ENCODE results near the gene NDUFC1.

DNA sequence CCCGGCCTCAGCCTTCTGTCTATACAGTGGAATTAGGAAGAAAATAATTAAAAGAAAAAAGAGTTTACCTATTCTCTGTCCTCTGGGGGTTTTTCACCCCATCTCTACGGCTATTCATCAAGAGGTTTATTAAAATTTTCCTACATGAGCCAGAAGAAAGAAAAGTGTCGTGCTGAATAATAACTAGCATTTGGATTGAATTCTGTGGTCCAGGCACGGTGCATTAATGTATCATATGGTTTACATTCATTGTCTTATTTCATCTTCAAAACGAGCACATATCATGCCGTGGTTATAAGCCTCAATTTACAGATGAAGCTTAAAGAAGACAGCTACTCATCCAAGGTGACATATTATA, 6.4 kb downstream of the NDUFC1 start:
- TF ChIP-seq, protein P1, sequence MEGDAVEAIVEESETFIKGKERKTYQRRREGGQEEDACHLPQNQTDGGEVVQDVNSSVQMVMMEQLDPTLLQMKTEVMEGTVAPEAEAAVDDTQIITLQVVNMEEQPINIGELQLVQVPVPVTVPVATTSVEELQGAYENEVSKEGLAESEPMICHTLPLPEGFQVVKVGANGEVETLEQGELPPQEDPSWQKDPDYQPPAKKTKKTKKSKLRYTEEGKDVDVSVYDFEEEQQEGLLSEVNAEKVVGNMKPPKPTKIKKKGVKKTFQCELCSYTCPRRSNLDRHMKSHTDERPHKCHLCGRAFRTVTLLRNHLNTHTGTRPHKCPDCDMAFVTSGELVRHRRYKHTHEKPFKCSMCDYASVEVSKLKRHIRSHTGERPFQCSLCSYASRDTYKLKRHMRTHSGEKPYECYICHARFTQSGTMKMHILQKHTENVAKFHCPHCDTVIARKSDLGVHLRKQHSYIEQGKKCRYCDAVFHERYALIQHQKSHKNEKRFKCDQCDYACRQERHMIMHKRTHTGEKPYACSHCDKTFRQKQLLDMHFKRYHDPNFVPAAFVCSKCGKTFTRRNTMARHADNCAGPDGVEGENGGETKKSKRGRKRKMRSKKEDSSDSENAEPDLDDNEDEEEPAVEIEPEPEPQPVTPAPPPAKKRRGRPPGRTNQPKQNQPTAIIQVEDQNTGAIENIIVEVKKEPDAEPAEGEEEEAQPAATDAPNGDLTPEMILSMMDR (IDR thresholded peaks at IDR 0.05; ENCODE audit: control extremely low read depth in 1 of 3, insufficient read depth in 1 of 3, low read depth in 1 of 3, low read length in 3 of 3) = no peak
- TF ChIP-seq CHD1 (IDR thresholded peaks at IDR 0.05; ENCODE audit: low read depth, low read length) (no peak), BRCA1 (IDR thresholded peaks at IDR 0.05; ENCODE audit: low read depth, low read length) (no peak), HDAC2 (IDR thresholded peaks at IDR 0.05; ENCODE audit: borderline replicate concordance in 1 of 2, low read depth in 2 of 2, low read length in 2 of 2) (no peak), POLR2AphosphoS5 (IDR thresholded peaks at IDR 0.05; ENCODE audit: low read depth, low read length) (no peak), MAFK (IDR thresholded peaks at IDR 0.05; ENCODE audit: low read depth, low read length) (no peak), EZH2 (IDR thresholded peaks at IDR 0.05; ENCODE audit: low read depth, low read length, severe bottlenecking) (no peak), TAF1 (IDR thresholded peaks at IDR 0.05; ENCODE audit: low read depth, low read length) (no peak)
